GM11168 (cell line): ENCODE data around the gene GRIFIN.

Experiments
- in situ Hi-C: fragments of 300-500 bp; cut with MboI; formaldehyde crosslinking; loops from one replicate; pipeline ENCODE4 v1.12.0; 2022; ENCODE audit warnings: low sequenced_read_pairs; ENCODE audit not compliant: unreplicated experiment

GRIFIN gene

DNA sequence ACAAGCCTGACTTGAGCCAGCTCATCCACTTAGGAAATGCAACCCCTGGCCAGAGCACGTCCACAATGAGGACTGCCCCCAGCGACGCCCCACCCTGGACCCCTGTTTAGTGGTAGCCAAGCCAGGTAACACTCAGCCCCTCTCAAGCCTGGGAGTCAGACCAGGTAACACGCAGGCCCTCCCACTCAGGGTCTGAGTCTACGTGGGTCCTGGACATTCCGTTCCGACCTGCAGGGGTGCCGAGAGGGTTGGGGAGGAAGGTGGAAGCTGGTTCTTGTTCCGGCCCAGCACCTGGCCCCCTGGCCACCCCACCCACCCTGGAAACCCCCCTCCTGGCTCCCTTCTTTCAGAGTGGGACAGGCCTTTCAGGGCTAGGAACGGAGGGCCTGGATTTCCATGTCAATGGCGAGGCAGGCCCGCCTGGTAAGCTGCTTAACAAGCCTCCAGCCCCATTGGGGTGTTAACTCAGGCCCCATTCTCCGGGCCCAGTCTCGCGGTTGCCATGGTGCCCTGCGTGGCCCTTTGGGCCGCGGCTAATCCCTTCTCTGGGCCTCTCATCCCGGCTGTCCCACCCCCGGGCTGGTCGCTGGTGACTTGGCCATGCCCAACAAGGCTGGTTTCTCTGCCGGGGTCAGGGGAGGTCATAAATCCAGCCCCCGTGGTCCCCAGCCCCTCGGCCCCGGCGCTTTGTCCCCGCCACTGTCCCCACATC lies 23.7 kb upstream of the GRIFIN start:
- in situ Hi-C loops = no loop called here

DNA sequence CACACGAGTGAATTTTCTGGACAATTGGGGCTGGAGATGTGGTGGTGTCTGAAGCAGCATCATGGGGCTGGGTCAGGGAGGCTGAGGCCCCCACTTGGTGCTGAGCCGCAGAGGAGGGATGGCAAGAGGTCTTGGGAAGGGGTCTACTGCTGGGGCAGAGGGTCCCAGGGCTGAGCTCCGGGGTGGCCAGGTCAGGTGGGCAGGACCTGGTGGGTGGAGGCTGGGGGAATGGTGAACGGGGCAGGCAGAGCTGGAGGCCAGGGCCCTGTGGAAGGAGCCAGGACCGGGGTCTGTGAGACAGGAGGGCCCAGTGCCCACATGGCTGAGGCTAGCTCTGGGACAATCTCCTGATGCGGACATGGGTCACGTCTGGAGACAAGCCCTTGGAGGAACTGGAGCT lies 23.0 kb upstream of the GRIFIN start:
- in situ Hi-C loops = no loop called here

DNA sequence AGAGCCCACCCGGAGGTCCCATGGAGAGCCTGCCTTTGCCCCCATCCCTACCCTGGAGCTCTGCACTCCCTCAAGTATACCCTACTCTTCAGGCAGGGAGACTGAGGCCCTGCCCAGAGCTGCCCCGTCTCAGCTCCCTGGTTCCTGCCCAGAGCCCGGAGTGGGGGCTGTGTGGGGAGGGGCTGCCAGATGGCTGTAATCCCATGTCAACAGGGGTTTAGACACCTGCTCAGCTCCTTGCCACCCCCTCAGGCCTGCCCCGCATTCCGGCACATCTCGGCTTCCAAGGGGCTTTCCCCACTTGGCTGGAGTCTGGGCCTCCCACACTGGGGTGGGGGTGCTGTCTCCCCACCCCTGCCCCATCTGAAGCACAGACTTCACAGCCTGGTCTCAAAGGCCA lies 22.5 kb upstream of the GRIFIN start:
- in situ Hi-C loops = no loop called here

DNA sequence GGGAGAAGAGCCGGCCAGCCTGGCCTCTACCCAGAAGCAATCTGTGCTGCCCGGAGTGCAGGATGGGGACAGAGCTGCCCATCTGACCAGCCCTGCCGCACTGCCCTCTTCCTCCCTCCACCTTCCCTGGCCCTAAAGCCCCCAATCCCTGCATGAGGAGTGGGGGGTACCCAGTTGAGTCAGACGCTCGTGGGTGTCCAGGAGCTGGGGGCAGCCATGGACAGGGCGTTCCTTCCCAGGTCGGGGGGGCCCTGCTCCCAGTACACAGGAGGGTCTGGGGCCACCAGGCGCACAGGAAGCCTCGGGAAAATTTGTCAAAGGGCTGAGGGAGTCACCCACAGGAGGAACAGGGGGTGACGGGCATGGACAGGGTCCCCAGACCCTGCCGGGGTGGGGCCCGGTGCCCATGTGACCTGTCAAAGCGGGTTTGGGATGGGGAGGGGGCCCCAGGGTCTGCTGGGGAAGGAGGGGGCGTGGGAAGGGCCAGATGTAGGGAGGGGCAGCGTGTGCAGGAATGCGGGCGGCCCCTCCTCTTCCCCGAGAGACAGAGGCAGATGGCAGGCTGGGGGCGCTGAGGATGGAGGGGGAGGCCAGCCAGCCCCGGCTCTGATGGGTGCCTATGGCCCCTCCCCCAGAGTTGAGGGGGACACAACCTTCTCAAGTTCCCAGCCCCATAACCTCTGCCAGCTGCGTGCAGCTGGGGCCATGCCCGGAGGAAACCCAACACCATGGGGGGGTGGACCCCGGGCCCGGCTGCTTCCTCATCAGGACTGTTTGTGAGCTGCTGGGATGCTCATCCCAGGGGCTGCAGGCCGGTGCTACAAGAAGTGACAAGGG lies 21.5 kb upstream of the GRIFIN start:
- in situ Hi-C loops = no loop called here

DNA sequence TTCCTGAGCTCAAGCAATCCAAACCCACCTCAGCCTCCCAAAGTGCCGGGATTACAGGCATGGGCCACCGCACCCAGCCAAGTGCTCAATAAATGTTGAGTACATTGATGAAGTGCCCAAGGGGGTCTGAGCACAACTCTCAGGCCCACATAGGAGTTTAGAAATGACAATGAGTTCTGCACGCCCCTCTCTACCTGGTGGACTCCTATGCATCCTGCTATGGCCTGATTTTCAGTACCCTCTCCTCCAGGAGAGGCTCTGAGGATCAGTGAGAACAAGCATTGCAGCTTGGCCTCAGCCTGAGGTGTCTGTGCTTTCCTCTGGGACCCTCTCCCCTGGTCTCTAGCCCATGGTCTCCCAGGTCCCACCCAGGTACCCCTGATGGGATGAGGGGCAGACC lies 20.9 kb upstream of the GRIFIN start:
- in situ Hi-C loops = no loop called here

DNA sequence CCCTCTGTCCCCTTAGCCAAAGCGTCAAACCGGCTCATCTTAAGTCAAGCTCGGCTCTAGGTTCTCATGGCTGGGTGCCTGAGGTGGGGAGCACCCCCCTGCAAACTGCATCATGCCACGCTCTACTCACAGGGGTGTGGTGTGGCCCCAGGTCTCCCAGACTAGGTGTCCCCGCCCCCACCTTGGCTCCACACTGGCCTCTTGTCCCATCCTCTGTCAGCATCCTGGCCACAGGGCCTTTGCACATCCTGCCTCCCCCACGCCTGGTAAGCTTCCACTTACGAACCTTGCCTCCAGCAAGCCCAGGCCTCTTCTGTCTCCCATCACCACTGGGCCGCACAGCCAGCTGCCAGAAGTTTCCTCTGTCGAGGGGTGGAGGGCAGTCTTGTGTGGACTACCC lies 20.2 kb upstream of the GRIFIN start:
- in situ Hi-C loops = no loop called here

DNA sequence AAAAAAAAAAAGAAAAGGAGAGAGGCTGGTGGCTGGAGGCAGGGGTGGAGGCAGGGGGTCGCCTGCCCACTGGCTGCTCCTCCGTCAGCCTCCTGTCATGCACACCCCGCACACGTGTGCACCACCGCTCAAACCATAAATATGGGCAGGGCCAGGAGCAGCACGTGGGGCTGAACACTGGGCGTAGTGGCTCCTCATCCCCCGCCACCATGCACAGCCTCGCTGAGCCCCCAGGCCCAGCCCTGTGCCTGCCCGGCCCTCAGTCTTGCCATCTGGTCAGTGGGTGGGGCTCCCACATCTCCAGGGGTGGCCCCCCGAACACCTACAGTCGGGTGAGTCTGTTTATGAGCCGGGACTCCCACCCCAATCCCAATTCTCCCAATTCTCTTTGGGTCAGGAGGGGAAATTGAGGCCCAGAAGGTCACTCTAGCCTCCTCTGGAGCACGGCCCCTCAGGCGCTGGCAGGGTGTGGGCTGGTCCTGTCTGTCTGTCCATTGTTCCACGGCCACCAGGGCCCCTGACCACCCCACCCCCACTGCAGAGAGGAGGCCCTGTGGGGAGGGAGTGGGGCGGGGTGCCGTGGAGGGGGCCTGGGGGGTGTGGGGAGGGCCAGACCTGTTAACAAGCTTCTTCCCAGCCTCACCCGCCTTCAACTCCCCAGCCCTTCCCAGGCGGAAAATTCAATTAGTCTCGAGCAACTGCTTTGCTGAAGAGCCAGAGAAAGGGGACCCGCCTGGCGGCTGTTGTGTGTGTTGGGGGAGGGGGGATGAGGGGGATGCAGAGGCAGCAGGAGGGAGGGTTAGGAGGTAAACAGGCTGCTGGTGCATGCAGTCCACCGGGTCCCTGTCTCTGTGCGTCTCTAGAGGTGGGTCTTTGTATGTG lies 19.5 kb upstream of the GRIFIN start:
- in situ Hi-C loops = no loop called here

DNA sequence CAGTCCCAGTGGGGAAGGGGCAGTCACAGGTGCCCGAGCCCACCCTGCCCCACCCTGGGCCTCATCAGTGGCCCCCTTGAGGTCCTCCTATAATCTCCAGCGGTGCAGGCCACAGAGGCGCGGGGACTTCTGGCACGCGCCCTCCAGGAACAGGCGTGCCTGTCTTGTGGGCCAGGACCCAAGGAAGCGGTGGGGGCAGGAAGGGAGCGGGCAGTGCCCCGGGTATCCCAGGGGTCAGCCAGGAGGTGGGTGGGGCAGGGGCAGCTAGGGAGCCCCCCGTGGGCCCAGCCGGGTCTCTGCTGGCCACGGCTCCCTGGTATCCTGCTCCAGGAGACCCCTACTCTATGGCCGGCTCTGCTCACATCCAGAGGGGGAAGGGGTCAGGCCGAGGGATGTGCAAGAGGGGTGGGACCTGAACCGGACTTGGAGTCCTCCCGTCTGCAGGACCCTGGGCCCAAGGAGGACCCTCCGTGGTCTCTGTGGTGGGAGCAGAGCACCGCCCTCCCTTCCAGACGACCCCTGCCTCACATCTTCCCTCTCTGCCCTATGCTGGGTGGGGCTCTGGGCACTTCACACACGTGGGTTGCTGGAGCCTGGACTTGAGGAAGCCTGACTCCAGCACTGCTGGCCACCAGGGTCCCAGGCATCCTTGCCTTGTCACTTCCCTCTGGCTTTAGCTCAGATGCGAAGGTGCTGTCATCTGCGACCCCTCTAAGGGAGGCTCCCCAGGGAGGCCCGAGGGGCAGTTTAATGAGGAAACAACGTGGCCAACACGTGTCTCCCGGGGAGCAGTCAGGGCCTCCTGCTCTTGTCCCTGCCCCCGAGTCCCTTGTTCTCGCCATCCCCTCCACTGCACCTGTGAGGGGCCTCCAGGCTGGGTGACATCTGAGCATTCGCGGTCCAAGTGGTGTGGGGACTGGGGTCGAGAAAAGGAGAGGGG lies 18.3 kb upstream of the GRIFIN start:
- in situ Hi-C loops = no loop called here

DNA sequence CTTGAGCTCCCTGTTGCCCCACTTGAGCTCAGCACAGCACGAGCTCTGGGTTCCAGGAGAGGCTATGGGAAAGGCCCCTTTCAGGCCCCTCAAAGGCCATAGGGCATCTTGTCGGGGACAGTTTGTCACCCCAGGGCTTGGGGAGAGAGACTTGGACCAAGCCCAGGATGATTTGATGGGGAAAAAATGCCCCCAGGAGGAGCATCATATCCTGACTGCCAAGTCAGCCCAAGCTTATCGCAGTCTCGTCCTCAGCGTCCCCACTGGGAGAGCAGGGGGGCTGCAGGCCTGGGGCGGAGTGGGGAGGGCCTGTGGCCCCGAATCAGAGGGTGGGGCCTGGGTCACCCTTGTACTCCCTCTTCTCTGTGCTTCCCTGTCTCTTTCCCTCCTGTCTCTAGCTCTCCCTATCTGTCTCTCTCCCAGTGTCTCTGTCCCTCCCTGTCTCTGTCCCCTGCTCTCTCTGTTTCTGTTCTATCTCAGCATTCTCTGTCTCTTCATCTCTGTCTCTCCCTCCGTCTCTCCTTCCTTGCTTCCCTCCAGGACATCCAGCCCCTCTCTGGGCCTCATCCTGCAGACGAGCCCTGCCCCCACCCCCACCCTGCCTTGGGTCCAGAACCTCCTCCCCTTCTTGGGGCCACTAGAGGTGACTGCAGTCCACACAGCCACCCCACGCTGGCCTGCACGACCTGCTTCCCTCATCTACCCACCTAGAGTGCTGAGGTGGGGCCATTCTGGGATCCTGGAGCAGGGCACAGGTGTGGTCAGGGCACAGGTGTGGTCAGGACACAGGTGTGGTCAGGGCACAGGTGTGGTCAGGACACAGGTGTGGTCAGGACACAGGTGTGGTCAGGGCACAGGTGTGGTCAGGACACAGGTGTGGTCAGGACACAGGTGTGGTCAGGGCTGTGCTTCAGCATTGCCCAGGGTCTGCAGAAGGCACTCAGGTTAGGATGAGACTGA lies 17.3 kb upstream of the GRIFIN start:
- in situ Hi-C loops = no loop called here

DNA sequence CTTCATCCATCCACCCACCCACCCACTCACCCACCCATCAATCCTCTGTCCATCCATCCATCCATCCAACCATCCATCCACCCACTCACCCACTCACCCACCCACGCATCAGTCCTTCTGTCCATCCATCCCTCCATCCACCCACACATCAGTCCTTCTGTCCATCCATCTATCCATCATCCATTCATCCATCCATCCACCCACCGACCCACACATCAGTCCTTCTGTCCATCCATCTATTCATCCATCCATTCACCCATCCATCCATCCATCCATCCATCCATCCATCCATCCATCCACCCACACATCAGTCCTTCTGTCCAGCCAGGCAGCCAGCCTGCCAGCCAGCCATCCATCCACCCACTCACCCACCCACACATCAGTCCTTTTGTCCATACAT lies 15.8 kb upstream of the GRIFIN start:
- in situ Hi-C loops = no loop called here

DNA sequence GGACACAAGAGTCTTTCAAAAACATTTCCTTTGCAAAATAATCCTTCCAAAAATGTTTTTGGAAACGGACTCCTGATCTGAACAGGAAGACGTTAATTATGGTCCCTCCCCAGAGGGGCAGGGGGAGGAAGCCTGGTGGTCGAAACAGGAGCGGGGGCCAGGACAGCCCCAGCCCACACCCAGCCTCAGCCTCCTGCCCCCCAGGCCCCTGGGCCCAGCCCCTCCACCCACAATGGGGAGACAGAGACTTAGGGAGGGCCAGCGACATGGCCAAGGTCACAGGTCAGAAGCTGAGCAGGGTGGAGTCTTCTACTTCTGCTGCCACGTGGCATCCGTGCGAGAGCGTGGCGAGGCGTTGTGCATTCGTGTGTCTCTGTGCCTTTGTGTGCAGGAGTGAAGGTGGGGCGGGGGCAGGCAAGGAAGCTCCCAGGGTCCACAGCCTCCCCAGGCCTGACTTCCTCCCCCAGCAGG lies 14.0 kb upstream of the GRIFIN start:
- in situ Hi-C loops = no loop called here

DNA sequence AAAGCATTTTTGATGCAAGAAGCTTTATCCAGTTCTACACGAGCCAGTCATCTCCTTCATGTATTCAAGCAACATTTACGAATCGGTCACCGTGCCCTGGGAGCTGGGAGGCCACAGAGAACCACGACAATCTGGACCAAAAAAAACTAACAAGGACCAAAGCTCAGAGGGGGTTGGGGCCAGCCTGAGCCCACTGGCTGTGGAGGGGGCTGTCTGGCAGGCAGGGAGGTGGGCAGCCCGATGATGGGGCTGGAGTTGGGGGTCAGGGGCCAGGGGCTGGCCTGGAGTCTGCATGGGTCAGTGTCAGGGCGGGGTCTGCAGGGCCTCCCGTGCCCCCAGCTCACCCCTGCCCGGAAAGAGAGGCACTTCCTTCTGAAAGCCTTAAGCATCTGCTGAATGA lies 12.5 kb upstream of the GRIFIN start:
- in situ Hi-C loops = no loop called here

DNA sequence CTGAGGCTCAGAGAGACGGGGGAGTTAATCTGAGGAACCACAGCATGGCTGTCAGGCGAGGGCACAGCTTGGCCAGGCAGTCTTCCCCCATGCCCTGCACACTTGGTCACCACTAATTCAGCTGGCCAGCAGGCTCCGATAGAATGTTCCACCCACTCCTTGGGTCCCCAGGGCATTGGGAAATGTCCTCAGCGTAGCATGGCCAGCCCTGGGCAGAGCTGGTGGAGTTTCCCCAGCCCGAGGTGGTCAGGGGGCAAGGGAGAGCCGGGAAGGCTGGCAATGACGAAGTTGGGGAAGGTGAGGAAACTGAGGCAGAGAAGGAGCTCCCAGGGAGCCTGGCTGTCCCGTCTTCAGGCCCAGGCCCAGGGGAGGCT lies 12.1 kb upstream of the GRIFIN start:
- in situ Hi-C loops = no loop called here

DNA sequence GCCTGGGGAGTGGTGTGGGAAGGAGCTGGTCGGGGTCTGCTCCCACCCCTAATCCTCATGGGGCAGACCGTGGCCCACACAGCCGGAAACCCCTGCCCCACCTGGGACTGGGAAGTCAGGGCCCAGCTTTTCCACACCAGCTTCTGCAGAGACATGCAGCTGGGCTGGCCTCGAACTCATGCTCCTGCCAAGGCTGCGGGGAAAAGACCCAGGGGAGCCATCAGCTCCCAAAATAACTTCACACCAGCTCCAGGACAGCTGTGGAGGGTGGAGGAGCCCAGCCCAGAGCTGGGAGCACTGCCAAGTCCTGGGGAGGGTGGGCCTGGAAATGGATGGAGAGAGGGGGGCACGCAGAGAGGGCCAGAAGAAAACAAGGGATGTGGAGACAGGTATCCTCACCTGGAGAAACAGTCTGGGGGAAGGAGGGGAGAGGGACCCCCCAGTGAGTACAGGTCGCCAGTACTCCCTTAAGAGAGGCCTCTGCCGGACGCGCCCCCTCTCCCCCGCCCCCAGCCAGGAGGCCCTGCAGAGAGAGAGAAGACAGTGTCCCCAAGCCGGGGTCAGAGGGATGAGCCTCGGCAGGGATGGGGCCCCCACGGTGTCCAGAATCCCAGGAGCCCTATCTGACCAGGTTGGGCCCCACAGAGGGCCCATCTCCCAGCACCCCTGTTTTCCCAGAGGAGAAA lies 11.5 kb upstream of the GRIFIN start:
- in situ Hi-C loops = no loop called here

DNA sequence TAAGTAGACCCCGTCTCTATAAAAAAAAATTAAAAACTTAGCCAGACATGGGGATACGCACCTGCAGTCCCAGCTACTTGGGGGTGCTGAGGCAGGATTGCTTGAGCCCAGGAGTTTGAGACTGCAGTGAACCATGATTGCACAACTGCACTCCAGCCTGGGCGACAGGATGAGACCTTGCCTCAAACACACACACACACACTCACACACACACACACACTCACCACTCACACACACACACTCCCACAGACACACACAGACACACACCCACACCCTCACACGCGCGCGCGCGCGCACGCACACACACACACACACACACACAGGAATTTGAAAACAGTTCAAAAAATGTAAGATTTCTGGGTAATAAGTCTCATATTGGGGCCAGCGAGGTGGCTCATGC lies 8.7 kb upstream of the GRIFIN start:
- in situ Hi-C loops = no loop called here

DNA sequence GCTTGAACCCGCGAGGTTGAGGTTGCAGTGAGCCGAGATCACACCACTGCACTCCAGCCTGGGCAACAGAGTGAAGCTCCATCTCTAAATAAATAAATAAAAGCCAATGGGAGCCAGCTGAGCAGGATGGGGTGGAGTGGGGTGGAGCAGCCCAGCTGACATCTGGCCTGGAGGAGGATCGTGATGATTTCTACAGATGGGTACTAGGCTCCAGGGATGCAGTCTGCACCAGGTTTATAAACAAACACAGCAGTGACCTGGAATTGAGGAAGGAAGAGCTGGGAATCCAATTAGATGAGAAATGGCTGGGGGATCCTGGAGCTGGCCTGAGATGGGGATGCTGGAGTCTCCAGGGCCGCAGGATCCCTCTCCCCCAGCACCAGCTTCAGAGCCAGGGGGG lies 7.3 kb upstream of the GRIFIN start:
- in situ Hi-C loops = no loop called here

DNA sequence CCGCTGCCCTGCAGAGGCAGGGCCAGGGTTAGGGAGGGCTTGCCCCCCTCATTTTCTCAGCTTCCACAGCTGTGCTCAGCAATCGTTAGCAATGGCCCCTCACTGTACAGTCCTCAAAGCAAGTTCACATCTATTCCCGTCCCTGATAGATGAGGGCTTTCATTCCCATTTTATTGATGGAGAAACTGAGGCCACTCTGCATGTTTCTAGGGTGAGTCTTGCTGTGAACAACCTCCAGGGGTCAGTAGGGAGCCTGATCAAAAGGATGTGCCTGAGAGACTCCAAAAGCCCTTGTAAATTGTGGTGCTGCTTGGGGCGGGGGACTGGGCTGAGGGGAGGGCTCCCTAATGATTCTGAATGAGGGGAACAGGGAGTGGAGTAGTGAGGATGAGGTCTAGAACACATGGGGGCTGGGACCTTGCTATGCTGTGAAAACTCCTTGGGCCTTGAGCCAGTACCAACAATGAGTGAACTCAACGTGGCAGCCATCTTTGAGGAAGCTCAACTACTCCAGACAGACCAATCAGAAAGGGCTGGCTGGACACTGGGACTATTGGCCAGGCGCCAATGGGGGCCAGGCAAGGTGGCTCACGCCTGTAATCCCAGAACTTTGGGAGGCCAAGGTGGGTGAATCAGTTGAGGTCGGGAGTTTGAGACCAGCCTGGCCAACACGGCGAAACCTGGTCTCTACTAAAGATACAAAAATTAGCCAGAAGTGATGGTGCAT lies 6.7 kb upstream of the GRIFIN start:
- in situ Hi-C loops = no loop called here
